GM19043 (cell line): ENCODE data around the gene TRAT1.

Experiments used
- ATAC-seq: cut with Tn5 transposase; IDR thresholded peaks from one replicate; pipeline ENCODE4 v1.9.1; 2021; ENCODE audit warnings: low read depth; ENCODE audit not compliant: unreplicated experiment

Gene TRAT1

GRCh38 chr3:108849075-108849474, 26.5 kb downstream of the TRAT1 start:
- no peak for ATAC-seq

DNA sequence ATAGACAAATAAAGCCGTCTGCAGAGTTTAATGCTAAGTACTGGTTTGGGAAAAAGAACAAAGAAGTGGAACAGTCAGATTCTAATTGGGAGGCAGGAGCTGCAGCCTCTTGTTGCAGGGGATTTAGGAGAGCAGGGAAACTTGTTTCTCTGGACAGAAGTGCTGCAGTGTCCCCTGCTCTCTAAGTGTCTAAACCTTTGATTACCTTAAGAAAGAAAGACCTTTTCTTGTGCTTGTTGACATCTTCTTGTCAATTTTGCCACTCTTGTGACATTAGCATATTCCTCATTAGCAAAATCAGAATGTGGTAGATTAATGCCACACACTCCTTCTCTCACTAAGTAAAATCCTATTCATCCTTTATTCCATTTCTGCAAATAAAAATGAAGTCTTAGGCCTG, 38.8 kb downstream of the TRAT1 start:
- ATAC-seq: no peak

DNA sequence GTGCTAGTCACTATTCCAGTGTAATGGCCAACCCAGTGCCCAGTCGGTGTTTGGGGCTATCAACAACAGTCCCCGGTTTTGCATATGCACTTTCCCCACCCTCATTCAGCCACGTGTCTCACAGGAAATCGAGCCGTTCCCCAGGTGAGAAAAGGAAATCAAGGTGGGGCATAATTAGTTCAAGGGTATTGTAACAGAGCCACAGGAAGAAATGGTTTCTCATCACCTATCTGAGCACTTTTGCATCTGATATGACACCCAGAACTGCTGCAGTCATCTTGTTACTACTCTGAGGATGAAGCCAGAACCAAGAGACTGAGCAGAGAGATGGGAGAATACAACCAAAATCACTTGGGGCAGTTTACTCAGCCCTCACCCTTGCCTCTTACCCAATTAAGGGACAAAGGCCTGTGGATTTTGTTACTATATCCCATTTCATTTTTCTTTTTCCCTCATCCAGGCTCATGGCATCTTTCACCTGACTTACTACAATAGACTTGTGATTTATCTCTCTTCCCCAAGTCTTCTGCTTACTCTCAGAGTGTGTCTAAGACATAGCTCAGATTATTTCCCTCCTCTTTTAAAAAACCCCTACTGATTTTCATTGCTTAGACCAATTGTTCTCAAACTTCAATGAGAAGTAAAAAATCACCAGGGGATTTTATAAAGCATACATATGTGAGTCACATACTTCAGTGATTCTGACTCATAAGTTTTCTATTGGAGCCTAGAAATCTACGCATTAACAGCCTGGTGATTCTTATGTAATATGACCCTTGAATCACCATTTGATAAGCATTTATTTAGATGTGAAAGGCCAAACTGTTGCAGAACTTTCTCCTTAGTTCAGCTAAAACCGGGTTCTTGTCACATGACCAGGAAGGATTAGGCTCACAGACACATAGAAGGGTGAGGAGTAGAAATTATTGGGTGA, 40.5 kb downstream of the TRAT1 start:
- no peak for ATAC-seq

DNA sequence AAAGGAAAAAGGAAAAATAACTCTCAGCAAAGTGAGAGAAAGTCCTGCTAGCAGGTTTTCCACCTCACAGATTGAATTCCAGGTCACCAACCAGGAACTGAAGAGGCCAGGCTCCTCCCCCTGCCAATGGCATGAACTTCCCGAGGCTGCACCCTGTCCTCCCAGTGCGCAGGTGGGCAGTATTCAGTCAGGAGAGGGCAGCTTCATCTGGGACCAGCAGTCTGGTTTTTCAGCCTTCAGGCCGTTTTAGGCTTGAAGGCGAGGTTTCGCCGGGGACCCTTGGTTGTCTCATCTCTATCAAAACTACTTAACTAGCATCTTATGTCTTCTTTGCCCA, 41.2 kb downstream of the TRAT1 start:
- ATAC-seq: no peak

GRCh38 chr3:108877901-108878300, 55.3 kb downstream of the TRAT1 start:
- ATAC-seq: no peak

GRCh38 chr3:108879915-108880314, 57.3 kb downstream of the TRAT1 start:
- no peak for ATAC-seq

DNA sequence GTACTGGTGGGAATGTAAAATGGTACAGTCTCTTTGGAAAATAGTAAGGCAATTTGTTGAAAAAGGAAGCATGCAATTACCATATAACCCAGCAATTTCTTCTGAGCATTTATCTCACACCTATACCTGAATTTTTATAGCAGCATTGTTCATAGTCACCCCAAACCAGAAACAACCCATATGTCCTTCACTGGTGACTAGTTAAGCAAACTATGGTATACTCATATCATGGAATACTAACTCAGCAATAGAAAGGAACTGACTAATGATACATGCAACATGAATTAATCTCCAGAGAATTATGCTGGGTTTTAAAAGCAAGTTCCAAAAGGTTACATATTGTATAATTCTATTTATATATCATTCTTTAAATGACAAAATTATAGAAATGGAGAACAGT, 60.2 kb downstream of the TRAT1 start:
- ATAC-seq: no peak

DNA sequence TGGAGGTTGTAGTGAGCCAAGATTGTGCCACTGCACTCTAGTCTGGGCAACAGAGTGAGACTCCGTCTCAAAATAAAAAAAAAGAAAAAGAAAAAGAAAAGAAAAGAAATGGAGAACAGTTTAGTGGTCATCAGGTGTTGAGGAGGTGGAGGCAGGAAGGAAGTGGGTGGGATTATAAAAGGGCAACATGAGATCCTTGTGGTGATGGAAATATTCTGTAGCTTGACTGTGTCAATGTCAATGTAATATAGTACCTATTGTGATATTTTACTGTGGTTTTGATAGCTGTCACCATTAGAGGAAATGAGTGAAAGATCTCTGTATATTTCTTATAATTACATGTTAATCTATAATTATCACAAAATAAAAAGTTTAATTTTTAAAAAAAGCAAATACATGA, 60.8 kb downstream of the TRAT1 start:
- no peak for ATAC-seq

GRCh38 chr3:108887121-108887520, 64.5 kb downstream of the TRAT1 start:
- no peak for ATAC-seq

DNA sequence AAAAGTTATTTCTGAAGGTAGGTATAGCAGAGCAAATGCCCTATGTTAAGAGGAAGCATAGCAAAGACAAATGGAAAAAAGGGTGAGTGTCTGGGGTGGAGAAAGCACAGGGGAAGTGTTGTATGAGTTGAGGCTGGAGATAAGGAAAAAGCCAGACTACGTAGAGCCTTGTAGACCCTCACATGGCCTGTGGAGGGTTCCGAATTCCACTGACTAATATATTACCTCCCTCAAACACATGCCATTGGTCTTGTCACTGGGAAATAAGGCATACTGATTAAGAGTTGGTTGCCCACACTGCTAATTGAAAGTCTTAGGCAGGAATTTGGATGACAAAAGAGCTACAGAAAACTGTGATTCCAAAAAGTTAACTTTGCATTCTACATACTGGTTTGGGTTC, 65.2 kb downstream of the TRAT1 start:
- ATAC-seq: no peak

- no peak for ATAC-seq
These were observed 69.2 kb downstream of the TRAT1 start for GRCh38 chr3:108891833-108892232.

DNA sequence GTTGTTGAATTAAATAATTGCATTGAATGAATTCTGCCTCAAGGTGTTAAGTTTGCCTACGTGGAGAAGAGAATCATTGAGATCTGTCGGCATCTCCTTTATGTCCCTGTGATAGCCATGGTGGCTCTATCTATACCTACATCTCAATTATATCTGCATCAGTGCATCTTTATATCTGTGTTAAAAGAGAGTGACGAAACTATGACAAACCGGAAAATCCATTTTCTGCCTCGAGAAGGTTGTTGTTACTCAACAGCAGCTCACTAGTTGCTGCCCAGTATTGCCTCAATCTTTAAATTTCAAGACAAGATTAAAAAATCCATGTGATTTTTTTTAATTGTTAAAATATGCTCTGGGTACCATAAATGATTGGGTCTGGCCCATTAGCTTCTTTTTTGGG, 72.4 kb downstream of the TRAT1 start:
- ATAC-seq: no peak

DNA sequence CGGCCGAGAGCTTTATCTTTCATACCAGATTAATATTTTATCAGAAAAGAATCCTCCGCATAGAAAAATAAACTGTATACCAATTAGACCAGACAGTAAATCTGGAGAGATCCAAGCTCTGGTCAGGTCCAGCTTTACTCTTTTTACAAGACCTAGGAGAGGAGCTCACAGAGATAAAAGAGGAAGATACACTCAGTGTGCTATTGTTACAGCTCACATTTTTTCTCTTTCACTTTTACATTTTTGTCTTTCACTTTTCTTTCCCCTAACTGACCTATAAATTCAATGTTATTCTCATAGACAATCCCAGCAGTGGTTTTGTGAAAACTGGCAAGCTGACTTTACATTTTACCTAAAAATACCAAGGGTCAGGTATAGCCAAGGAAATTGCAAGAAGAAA, 75.3 kb downstream of the TRAT1 start:
- ATAC-seq: no peak

- no peak for ATAC-seq
These were observed 76.9 kb downstream of the TRAT1 start for GRCh38 chr3:108899530-108899929.
